ENCODE results near the gene STIP1. TPM values are rescaled to one million over a fixed set of nuclear protein-coding genes. Genes with fewer than 3 reads are reported as not detected.

The STIP1 gene
- total and polyA plus RNA-seq, 2 donors (not counting 3 experiments of a cell fraction or from before 2014, with no cell fraction given), result 117 to 226 TPM

GRCh38 chr11:64206457-64207255 is 20.7 kb downstream of the STIP1 start, which contains the start of gene FERMT3:
TSS of gene FERMT3 (plus strand) at chr11:64206721. CDS start at chr11:64207365, 644 bp downstream.
- intact Hi-C loops (cut with micrococcal nuclease), result loop anchor here (1.0 kb wide), 4 partner anchors 20 to 35 kb away; partner anchors contain the start of genes DNAJC4, FKBP2, NUDT22 and STIP1
- peaks cover 12% of the 10 kb centered on the region for H3K79me2 ChIP-seq (ENCODE audit: control insufficient read depth, insufficient read depth, low read length)
- BruUV-seq (replicated peaks), result TSS peak; percentile 80
- H3K36me3 ChIP-seq (ENCODE audit: control insufficient read depth in 2 of 2, extremely low read depth in 1 of 2, insufficient read depth in 2 of 2, low read length in 2 of 2), result peaks cover 10 to 22% of the 10 kb centered on the region in 2 experiments
- peak; percentile 70 for FAIRE-seq
- DNase-seq (ENCODE audit: low read depth, low spot score), result no peak
- H3K4me2 ChIP-seq (ENCODE audit: insufficient read depth, low read length), result peak within 1 kb of the TSS; percentile 75
- ChIA-PET POLR2A (interaction anchor here (0.6 to 1.6 kb wide), 3 partner anchors 21 to 94 kb away, joined by 5 to 6 read pairs (median 5); partner anchors contain the start of gene STIP1), CTCF (interaction anchor here (0.7 to 11.5 kb wide), 15 partner anchors 10 to 147 kb away, joined by 3 to 413 read pairs (median 10); partner anchors contain the start of genes CATSPERZ, ESRRA, NUDT22 and PLCB3)
- H3K4me3 ChIP-seq (replicated peaks in 1 of 3; ENCODE audit: insufficient read depth in 1 of 3, low read depth in 1 of 3, low read length in 3 of 3), result peak within 1 kb of the TSS; percentile 18 to 42 (median 19)
- peaks cover 34% of the 10 kb centered on the region for H3K4me1 ChIP-seq (ENCODE audit: control insufficient read depth, extremely low read depth, insufficient read depth, low read length)
- no peaks in the 10 kb centered on the region for H4K20me1 ChIP-seq (replicated peaks; ENCODE audit: control insufficient read depth, extremely low read depth, insufficient read depth, low read length)
- peak within 1 kb of the TSS; percentile 71 for H3K9ac ChIP-seq (replicated peaks; ENCODE audit: extremely low read depth, insufficient read depth, low read length)
- peak within 1 kb of the TSS; percentile 91 for H3K27ac ChIP-seq (ENCODE audit: insufficient read depth, low read depth, low read length)
- H2AFZ ChIP-seq (ENCODE audit: low read depth, low read length), result no peak within 1 kb of the TSS
- dilution Hi-C loops (cut with MboI; ENCODE audit: extremely low pct_ligation_motif_present, low sequenced_read_pairs), result no loop called here
- no peaks in the 10 kb centered on the region for H3K9me1 ChIP-seq (replicated peaks; ENCODE audit: control insufficient read depth, extremely low read depth, insufficient read depth, low read length)
- TF ChIP-seq EZH2 (IDR thresholded peaks at IDR 0.05; ENCODE audit: borderline replicate concordance, low read depth, low read length, severe bottlenecking), result no peak
- no peak for TF ChIP-seq MYC (IDR thresholded peaks at IDR 0.05; ENCODE audit: low read depth, low read length)
- no peak for TF ChIP-seq MAX (IDR thresholded peaks at IDR 0.05; ENCODE audit: insufficient read depth, insufficient read length)
- TF ChIP-seq FOS (IDR thresholded peaks at IDR 0.05; ENCODE audit: borderline replicate concordance, insufficient read depth, low read length), result no peak
- TF ChIP-seq GATA2 (IDR thresholded peaks at IDR 0.05; ENCODE audit: insufficient read depth, insufficient read length, low read depth, low read length), result no peak
- TF ChIP-seq POLR2A (IDR thresholded peaks at IDR 0.05; ENCODE audit: low read depth, low read length), result peak; percentile 45
- TF ChIP-seq JUN (IDR thresholded peaks at IDR 0.05; ENCODE audit: borderline replicate concordance, insufficient read depth, insufficient read length, low read depth), result no peak
- no peak for TF ChIP-seq CTCF (IDR thresholded peaks at IDR 0.05; ENCODE audit: extremely low read depth in 1 of 2, insufficient read depth in 1 of 2, low read depth in 1 of 2, low read length in 2 of 2)
- TF ChIP-seq POLR2AphosphoS5 (IDR thresholded peaks at IDR 0.05; ENCODE audit: insufficient read depth, low read depth, low read length), result peak; percentile 12
- no peaks in the 10 kb centered on the region for H3K9me3 ChIP-seq (replicated peaks; ENCODE audit: control insufficient read depth, insufficient read depth, low read length)
- H3K27me3 ChIP-seq (ENCODE audit: control insufficient read depth in 2 of 2, insufficient read depth in 2 of 2, low read length in 2 of 2), result no peaks in the 10 kb centered on the region
